ACC112 (cell line): ENCODE results near the gene TRPM2.

Experiments used
- H2AFZ ChIP-seq: fragments of 200-600 bp; sonication (generic); one replicate; pipeline ENCODE4 v1.6.0; 2017; ENCODE audit warnings: antibody characterized with exemption, low read length; ENCODE audit not compliant: unreplicated experiment
- H3K27ac ChIP-seq: fragments of 200-600 bp; sonication (generic); 2 replicates; pipeline ENCODE4 v1.5.1; 2014; ENCODE audit warnings: low read depth, mild to moderate bottlenecking, antibody characterized with exemption, low read length, moderate library complexity
- H3K27me3 ChIP-seq: fragments of 200-600 bp; sonication (generic); 2 replicates; pipeline ENCODE4 v1.6.1; 2014; ENCODE audit warnings: mild to moderate bottlenecking, antibody characterized with exemption, low read length, moderate library complexity, mixed read lengths; ENCODE audit not compliant: insufficient read depth
- H3K36me3 ChIP-seq: fragments of 200-600 bp; sonication (generic); 2 replicates; pipeline ENCODE4 v1.6.1; 2016; ENCODE audit warnings: mild to moderate bottlenecking, antibody characterized with exemption, low read length, moderate library complexity, mixed read lengths; ENCODE audit not compliant: insufficient read depth
- H3K4me1 ChIP-seq: fragments of 200-600 bp; sonication (generic); one replicate; pipeline ENCODE4 v1.6.1; 2016; ENCODE audit warnings: low read length, mixed read lengths; ENCODE audit not compliant: insufficient read depth, unreplicated experiment, control insufficient read depth
- H3K4me3 ChIP-seq: fragments of 200-600 bp; sonication (generic); 2 replicates; pipeline ENCODE4 v1.5.1; 2014; ENCODE audit warnings: mild to moderate bottlenecking, low read depth, low read length
- H3K79me2 ChIP-seq: fragments of 200-600 bp; sonication (generic); one replicate; pipeline ENCODE4 v1.6.0; 2016; ENCODE audit warnings: low read length; ENCODE audit not compliant: control insufficient read depth, unreplicated experiment, insufficient read depth

Gene TRPM2

GRCh38 chr21:44420416-44421205, 67.2 kb downstream of the TRPM2 start:
- Histone ChIP-seq H2AFZ (no peak overlapping the region), H3K79me2 (no peaks in the 10 kb centered on the region), H3K36me3 (no peaks in the 10 kb centered on the region), H3K4me1 (no peaks in the 10 kb centered on the region), H3K27ac (no peak overlapping the region), H3K27me3 (peaks cover 5% of the 10 kb centered on the region; the same call in 1 of the 2 replicates), H3K4me3 (no peak overlapping the region)

- Histone ChIP-seq H3K27me3 (no peaks in the 10 kb centered on the region), H3K27ac (no peak overlapping the region), H3K79me2 (no peaks in the 10 kb centered on the region), H3K4me3 (no peak overlapping the region), H3K36me3 (no peaks in the 10 kb centered on the region), H3K4me1 (no peaks in the 10 kb centered on the region), H2AFZ (no peak overlapping the region)
Measured at GRCh38 chr21:44421901-44422840, 68.8 kb downstream of the TRPM2 start.

DNA sequence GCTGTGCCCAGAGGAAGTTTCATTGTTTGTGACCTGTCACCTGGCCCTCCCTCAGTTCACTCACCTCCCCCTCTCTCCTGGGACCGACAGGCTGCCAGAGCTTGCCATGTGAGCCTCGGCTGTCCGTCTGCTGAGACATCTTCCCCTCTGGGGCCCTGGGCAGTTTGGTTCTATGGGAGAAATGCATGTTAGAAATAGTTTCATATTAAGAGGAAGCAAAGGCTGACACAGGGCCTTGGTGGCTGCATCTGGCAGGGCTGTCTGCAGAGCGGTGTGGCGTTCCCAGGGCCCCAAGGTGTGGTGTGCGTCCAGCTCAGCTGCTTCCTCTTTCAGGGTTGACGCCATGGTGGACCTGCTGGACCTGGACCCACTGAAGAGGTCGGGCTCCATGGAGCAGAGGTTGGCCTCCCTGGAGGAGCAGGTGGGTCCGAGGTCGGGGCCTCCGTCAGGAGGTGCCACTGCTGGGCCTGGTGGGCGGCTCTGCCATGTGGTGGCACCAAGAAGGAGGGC, 69.9 kb downstream of the TRPM2 start:
- no peak overlapping the region for H3K27ac ChIP-seq
- no peak overlapping the region for H3K4me3 ChIP-seq
- H3K79me2 ChIP-seq: no peaks in the 10 kb centered on the region
- no peak overlapping the region for H2AFZ ChIP-seq
- H3K36me3 ChIP-seq: no peaks in the 10 kb centered on the region
- H3K27me3 ChIP-seq: no peaks in the 10 kb centered on the region
- no peaks in the 10 kb centered on the region for H3K4me1 ChIP-seq

DNA sequence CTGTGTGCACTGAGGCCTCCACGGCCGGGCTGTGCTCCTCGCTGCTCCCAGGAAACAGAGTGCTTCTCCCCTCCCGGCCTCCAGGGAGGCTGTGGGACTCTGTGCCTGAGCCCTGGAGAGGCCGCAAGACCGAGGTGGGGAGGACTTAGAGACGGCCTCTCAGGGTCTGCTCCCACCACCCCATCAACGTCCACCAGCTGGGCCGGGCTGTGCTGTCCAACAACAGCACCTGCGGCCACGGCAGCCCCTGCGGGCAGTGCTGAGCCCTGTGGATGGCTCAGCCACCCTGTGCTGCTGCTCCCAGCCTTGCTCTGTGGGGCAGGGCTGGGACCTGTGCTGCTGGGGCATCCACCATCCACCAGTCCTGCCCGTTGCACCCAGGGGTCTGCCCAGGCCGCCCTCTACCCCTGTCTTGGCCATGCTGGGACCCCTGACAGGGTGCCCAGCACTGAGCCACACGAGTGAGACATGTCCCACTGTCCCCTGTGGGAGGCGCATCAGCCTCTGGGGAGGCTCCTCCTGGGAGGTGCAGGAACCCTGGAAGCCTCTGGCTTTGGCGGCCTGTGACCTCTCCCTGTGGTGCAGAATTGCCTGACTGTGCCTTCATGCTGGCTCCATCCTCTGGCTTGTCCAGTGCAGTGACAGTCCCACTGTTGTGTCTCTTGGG, 70.7 kb downstream of the TRPM2 start:
- H3K4me3 ChIP-seq: no peak overlapping the region
- H3K27ac ChIP-seq: no peak overlapping the region
- no peaks in the 10 kb centered on the region for H3K4me1 ChIP-seq
- no peak overlapping the region for H2AFZ ChIP-seq
- H3K27me3 ChIP-seq: no peaks in the 10 kb centered on the region
- no peaks in the 10 kb centered on the region for H3K79me2 ChIP-seq
- H3K36me3 ChIP-seq: no peaks in the 10 kb centered on the region

DNA sequence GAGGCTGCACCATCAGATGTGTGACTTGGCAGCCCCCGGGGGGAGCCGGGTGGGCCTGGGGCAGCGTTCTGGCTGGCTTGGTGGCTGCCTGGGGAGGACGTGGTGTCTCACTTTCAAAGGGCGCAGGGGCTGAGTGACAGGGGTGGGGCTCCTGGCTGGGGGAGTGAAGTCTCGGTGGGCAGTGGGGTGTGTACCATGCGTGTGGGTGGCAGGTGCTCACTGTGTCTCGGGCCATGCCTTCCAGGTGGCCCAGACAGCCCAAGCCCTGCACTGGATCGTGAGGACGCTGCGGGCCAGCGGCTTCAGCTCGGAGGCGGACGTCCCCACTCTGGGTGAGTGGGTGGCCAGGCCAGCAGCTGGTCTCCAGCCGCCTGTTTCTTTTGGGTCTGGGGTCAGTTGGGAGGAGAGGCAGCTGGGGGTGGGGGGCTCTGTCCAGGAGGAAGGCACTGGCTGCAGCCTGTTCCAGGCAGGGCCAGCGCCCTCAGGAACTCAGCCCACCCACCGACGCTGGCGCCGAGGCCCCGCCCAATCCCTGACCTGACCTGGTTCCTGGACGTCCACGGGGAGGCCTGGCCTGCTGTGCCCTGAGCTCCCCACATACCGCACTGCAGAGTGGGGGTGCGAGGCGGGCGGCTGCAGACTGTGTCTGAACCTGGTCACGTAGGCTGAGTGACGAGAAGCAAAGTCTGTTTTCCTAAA, 71.3 kb downstream of the TRPM2 start:
- H2AFZ ChIP-seq: no peak overlapping the region

GRCh38 chr21:44425307-44425894, 72.0 kb downstream of the TRPM2 start:
- H3K27me3 ChIP-seq: no peaks in the 10 kb centered on the region
- no peaks in the 10 kb centered on the region for H3K36me3 ChIP-seq
- no peak overlapping the region for H2AFZ ChIP-seq
- H3K4me3 ChIP-seq: no peak overlapping the region
- no peak overlapping the region for H3K27ac ChIP-seq
- no peaks in the 10 kb centered on the region for H3K4me1 ChIP-seq
- H3K79me2 ChIP-seq: no peaks in the 10 kb centered on the region

More for the DNA sequence above, 71.3 kb downstream of the TRPM2 start:
- Histone ChIP-seq H3K36me3 (no peaks in the 10 kb centered on the region), H3K4me3 (no peak overlapping the region), H3K27ac (no peak overlapping the region), H3K4me1 (no peaks in the 10 kb centered on the region), H3K27me3 (no peaks in the 10 kb centered on the region), H3K79me2 (no peaks in the 10 kb centered on the region)

DNA sequence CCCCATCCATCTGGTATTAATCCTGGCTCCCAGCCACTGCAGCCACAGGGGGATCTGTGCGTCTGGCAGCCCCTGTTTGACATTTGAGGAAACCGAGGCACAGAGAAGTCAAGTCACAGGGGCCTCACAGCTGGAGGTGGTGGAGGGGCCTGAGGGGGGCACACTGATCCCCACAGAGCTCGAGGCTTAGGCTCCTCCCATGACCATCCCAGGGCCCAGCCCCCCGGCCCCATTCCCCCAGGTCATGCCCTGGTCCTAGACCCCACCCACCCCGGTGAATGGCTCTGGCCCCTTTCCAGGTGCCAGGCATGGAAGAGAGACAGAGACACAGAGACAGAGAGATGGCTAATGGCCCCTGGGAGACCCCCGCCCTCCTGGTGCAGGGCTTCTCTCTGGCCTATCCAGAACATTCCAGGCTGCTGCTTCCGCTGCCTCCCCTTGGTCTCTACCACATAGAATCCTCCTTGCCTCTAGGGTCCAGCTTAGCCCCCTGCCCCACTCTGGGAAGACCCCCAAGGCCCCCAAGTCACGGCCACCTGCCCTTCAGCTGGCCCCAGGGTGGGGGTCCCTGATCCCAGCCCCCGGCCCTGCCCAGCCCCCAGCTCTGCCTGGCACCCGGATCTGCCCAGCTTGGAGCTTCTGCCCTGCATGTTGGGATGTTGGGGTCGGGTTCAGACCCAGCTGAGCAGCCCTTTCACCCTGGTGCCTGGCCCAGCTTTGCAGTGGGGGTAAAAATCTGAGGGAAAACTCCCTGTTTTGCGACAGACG, 72.7 kb downstream of the TRPM2 start:
- no peaks in the 10 kb centered on the region for H3K4me1 ChIP-seq
- H3K4me3 ChIP-seq: no peak overlapping the region
- no peak overlapping the region for H2AFZ ChIP-seq
- no peaks in the 10 kb centered on the region for H3K79me2 ChIP-seq
- H3K27me3 ChIP-seq: no peaks in the 10 kb centered on the region
- no peak overlapping the region for H3K27ac ChIP-seq
- no peaks in the 10 kb centered on the region for H3K36me3 ChIP-seq

- Histone ChIP-seq H3K36me3 (no peaks in the 10 kb centered on the region), H3K27ac (no peak overlapping the region), H3K4me1 (no peaks in the 10 kb centered on the region), H2AFZ (no peak overlapping the region), H3K27me3 (no peaks in the 10 kb centered on the region), H3K4me3 (no peak overlapping the region), H3K79me2 (no peaks in the 10 kb centered on the region)
Measured at GRCh38 chr21:44426663-44427191, 73.3 kb downstream of the TRPM2 start.
